Uterus (tissue), 2 donors: Measurements from ENCODE around the gene BRIX1.

ENCODE experiments used
- CTCF ChIP-seq, 4 experiments: fragments of 200-600 bp in 2 of 4; fragments of 450-650 bp in 2 of 4; sonication (generic) in 2 of 4; IDR thresholded peaks; one replicate each; pipeline ENCODE4 v1.5.1; 2016 to 2019; ENCODE audit warnings: antibody characterized with exemption in 4 of 4, mild to moderate bottlenecking in 2 of 4, moderate library complexity in 1 of 4
- POLR2A ChIP-seq, 2 donors: fragments of 450-650 bp; IDR thresholded peaks; one replicate each; pipeline ENCODE4 v1.6.1; 2016; ENCODE audit warnings: antibody characterized with exemption in 2 of 2, mild to moderate bottlenecking in 1 of 2, moderate library complexity in 1 of 2

- TF ChIP-seq CTCF (IDR thresholded peaks at IDR 0.05), result no peak
- no peak for TF ChIP-seq POLR2A (IDR thresholded peaks at IDR 0.05)
Observed at GRCh38 chr5:34970552-34970951, 55.0 kb downstream of the BRIX1 start.
